ENCODE results near the gene REEP1. TPM values are rescaled to one million over a fixed set of nuclear protein-coding genes. Genes with fewer than 3 reads are reported as not detected.

The REEP1 gene
- polyA plus RNA-seq, 1 donor (not counting 4 experiments of a cell fraction or from before 2014, with no cell fraction given), result 0.30 TPM

DNA sequence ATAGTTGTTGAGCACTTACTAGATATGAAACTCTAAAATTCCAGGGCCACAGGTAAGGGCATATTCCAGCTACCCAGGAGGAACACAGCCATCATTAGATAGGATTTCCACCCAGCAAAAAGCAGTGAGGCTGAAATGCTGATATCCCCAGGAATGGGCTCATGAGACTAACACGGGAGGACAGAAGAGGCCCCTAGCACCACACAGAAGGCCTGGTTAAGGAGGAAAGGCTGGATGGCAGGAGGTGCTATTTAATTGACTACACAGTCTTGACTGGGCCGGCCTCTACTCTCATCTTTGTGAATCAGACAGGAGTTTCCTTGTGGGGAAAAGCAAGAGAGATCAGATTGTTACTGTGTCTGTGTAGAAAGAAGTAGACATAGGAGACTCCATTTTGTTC lies 76.4 kb downstream of the REEP1 start:
- Histone ChIP-seq H3K4me2 (ENCODE audit: control insufficient read depth, extremely low read depth, insufficient read depth, low read depth, low read length) (no peak overlapping the region), H2AFZ (ENCODE audit: control insufficient read depth, low read length) (no peak overlapping the region), H4K20me1 (ENCODE audit: control insufficient read depth, extremely low read depth, insufficient read depth, low read length) (no peaks in the 10 kb centered on the region), H3K4me1 (ENCODE audit: control insufficient read depth, extremely low read depth, insufficient read depth, low read length) (peaks cover 10% of the 10 kb centered on the region), H3K79me2 (ENCODE audit: control insufficient read depth, insufficient read depth, low read length) (no peaks in the 10 kb centered on the region), H3K36me3 (ENCODE audit: control insufficient read depth in 2 of 2, extremely low read depth in 1 of 2, insufficient read depth in 2 of 2, low read length in 2 of 2) (no peaks in the 10 kb centered on the region), H3K9ac (ENCODE audit: control insufficient read depth, extremely low read depth, insufficient read depth, low read length) (no peak overlapping the region), H3K27ac (ENCODE audit: control insufficient read depth, insufficient read depth, low read length) (no peak overlapping the region), H3K9me1 (ENCODE audit: control insufficient read depth, extremely low read depth, insufficient read depth, low read length) (no peaks in the 10 kb centered on the region), H3K4me3 (ENCODE audit: control insufficient read depth in 2 of 3, extremely low read depth in 1 of 3, insufficient read depth in 2 of 3, low read depth in 1 of 3, low read length in 3 of 3) (no peak overlapping the region), H3K27me3 (ENCODE audit: control insufficient read depth, extremely low read depth, insufficient read depth, low read length) (no peaks in the 10 kb centered on the region), H3K9me3 (ENCODE audit: control insufficient read depth, low read depth, low read length) (no peaks in the 10 kb centered on the region)
- no peak for TF ChIP-seq EZH2 (IDR thresholded peaks at IDR 0.05; ENCODE audit: low read length)
- TF ChIP-seq, protein P1, sequence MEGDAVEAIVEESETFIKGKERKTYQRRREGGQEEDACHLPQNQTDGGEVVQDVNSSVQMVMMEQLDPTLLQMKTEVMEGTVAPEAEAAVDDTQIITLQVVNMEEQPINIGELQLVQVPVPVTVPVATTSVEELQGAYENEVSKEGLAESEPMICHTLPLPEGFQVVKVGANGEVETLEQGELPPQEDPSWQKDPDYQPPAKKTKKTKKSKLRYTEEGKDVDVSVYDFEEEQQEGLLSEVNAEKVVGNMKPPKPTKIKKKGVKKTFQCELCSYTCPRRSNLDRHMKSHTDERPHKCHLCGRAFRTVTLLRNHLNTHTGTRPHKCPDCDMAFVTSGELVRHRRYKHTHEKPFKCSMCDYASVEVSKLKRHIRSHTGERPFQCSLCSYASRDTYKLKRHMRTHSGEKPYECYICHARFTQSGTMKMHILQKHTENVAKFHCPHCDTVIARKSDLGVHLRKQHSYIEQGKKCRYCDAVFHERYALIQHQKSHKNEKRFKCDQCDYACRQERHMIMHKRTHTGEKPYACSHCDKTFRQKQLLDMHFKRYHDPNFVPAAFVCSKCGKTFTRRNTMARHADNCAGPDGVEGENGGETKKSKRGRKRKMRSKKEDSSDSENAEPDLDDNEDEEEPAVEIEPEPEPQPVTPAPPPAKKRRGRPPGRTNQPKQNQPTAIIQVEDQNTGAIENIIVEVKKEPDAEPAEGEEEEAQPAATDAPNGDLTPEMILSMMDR (optimal IDR thresholded peaks at IDR 0.05 in 1 of 3, IDR thresholded peaks at IDR 0.05 in 1 of 3, conservative IDR thresholded peaks at IDR 0.05 in 1 of 3; ENCODE audit: extremely low read depth in 1 of 3, insufficient read depth in 2 of 3, low read length in 3 of 3), result no peak
- DNase-seq (ENCODE audit: low read depth, low spot score) (no peak), FAIRE-seq (no peak)
- dilution Hi-C loops (cut with MboI; ENCODE audit: extremely low pct_ligation_motif_present, low sequenced_read_pairs), result no loop called here

DNA sequence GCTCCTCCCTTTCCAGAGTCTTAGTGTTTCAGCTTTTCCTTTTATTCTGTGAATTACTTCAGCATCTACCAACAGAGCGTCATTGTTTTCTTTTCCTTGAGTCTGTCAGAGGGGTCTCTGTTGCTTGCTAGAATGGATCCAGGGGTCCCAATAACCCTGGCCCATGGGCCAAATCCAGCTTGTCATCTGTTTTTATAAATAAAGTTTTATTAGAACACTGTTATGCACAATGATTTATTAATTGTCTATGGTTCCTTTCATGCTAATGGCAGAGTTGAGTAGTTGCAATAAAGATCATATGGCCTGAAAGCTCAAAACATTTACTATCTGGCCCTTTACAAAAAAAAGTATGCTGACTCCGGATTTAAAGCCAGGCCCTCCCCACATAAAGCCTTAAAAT lies 79.3 kb downstream of the REEP1 start:
- H3K27ac ChIP-seq (ENCODE audit: control insufficient read depth, insufficient read depth, low read length), result no peak overlapping the region
- dilution Hi-C loops (cut with MboI; ENCODE audit: extremely low pct_ligation_motif_present, low sequenced_read_pairs), result no loop called here
- H3K9me3 ChIP-seq (ENCODE audit: control insufficient read depth, low read depth, low read length), result no peaks in the 10 kb centered on the region
- no peak overlapping the region for H3K9ac ChIP-seq (ENCODE audit: control insufficient read depth, extremely low read depth, insufficient read depth, low read length)
- no peak for DNase-seq (ENCODE audit: low read depth, low spot score)
- no peaks in the 10 kb centered on the region for H4K20me1 ChIP-seq (ENCODE audit: control insufficient read depth, extremely low read depth, insufficient read depth, low read length)
- H3K4me3 ChIP-seq (ENCODE audit: control insufficient read depth in 2 of 3, extremely low read depth in 1 of 3, insufficient read depth in 2 of 3, low read depth in 1 of 3, low read length in 3 of 3), result no peak overlapping the region
- peaks cover 18% of the 10 kb centered on the region for H3K4me1 ChIP-seq (ENCODE audit: control insufficient read depth, extremely low read depth, insufficient read depth, low read length)
- no peaks in the 10 kb centered on the region for H3K27me3 ChIP-seq (ENCODE audit: control insufficient read depth, extremely low read depth, insufficient read depth, low read length)
- no peaks in the 10 kb centered on the region for H3K36me3 ChIP-seq (ENCODE audit: control insufficient read depth in 2 of 2, extremely low read depth in 1 of 2, insufficient read depth in 2 of 2, low read length in 2 of 2)
- no peak overlapping the region for H3K4me2 ChIP-seq (ENCODE audit: control insufficient read depth, extremely low read depth, insufficient read depth, low read depth, low read length)
- H2AFZ ChIP-seq (ENCODE audit: control insufficient read depth, low read length), result no peak overlapping the region
- no peaks in the 10 kb centered on the region for H3K9me1 ChIP-seq (ENCODE audit: control insufficient read depth, extremely low read depth, insufficient read depth, low read length)
- no peaks in the 10 kb centered on the region for H3K79me2 ChIP-seq (ENCODE audit: control insufficient read depth, insufficient read depth, low read length)
- no peak for FAIRE-seq
- TF ChIP-seq, protein P1 (optimal IDR thresholded peaks at IDR 0.05 in 1 of 3, IDR thresholded peaks at IDR 0.05 in 1 of 3, conservative IDR thresholded peaks at IDR 0.05 in 1 of 3; ENCODE audit: extremely low read depth in 1 of 3, insufficient read depth in 2 of 3, low read length in 3 of 3), result no peak
- TF ChIP-seq EZH2 (IDR thresholded peaks at IDR 0.05; ENCODE audit: low read length), result no peak

Data from keratinocyte (primary cell).